Ishikawa (cell line): Measurements from ENCODE around the gene TMPRSS4.

Experiments
- CEBPB ChIP-seq: IDR thresholded peaks from 2 replicates; pipeline ENCODE4 v1.6.1; 2012
- EP300 ChIP-seq: IDR thresholded peaks from 2 replicates; pipeline ENCODE4 v1.6.1; 2012; ENCODE audit warnings: borderline replicate concordance
- FOXM1 ChIP-seq: IDR thresholded peaks from 2 replicates; pipeline ENCODE4 v1.6.1; 2012; ENCODE audit warnings: low read depth, borderline replicate concordance
- NFIC ChIP-seq: IDR thresholded peaks from 2 replicates; pipeline ENCODE4 v1.6.1; 2012
- REST ChIP-seq: IDR thresholded peaks from 2 replicates; pipeline ENCODE4 v1.6.1; 2012; ENCODE audit warnings: low read depth, mild to moderate bottlenecking
- TAF1 ChIP-seq: IDR thresholded peaks from 2 replicates; pipeline ENCODE4 v1.6.1; 2012; ENCODE audit warnings: low read depth, mild to moderate bottlenecking
- USF1 ChIP-seq: IDR thresholded peaks from 2 replicates; pipeline ENCODE4 v1.6.1; 2012
- YY1 ChIP-seq: IDR thresholded peaks from 2 replicates; pipeline ENCODE4 v1.6.1; 2012; ENCODE audit warnings: low read depth
- ZBTB7A ChIP-seq: IDR thresholded peaks from 2 replicates; pipeline ENCODE4 v1.6.1; 2012; ENCODE audit warnings: low read depth

GRCh38 chr11:118139578-118139977 is 62.7 kb downstream of the TMPRSS4 start:
- no peak for TF ChIP-seq USF1
- TF ChIP-seq NFIC: no peak
- TF ChIP-seq EP300: no peak
- TF ChIP-seq TAF1: no peak
- no peak for TF ChIP-seq ZBTB7A
- TF ChIP-seq YY1: no peak
- TF ChIP-seq FOXM1: no peak
- TF ChIP-seq CEBPB: no peak
- TF ChIP-seq REST: no peak
